Kidney (tissue), 14 donors: ENCODE results near the gene EIF3K. TPM values are rescaled to one million over a fixed set of nuclear protein-coding genes. Genes with fewer than 3 reads are reported as not detected.

ENCODE experiments used
- DNase-seq, 5 donors: peaks; one replicate each; pipeline ENCODE4 v3.0.0-alpha.2; 2013 to 2020
- FAIRE-seq: peaks from 2 replicates; lab custom pipeline; 2012; peaks lifted over from hg19 to GRCh38; lab: Jason Lieb, UNC
- H3K27ac ChIP-seq, 2 donors: one replicate each; pipeline ENCODE4 v1.7.0; 2013; ENCODE audit warnings: low read depth in 2 of 2, low read length in 2 of 2, inconsistent platforms in 1 of 2
- H3K27me3 ChIP-seq: one replicate; pipeline ENCODE4 v1.7.1; 2013; ENCODE audit warnings: low read length, inconsistent platforms; ENCODE audit not compliant: control insufficient read depth, insufficient read depth
- H3K36me3 ChIP-seq, 3 donors: one replicate each; pipeline versions ENCODE4 v1.7.0 to v1.7.1; 2013; ENCODE audit warnings: low read length in 3 of 3, control low read depth in 1 of 3, inconsistent platforms in 1 of 3; ENCODE audit not compliant: insufficient read depth in 3 of 3, control insufficient read depth in 2 of 3
- H3K4me1 ChIP-seq, 3 donors: one replicate each; pipeline versions ENCODE4 v1.7.0 to v1.7.1; 2013; ENCODE audit warnings: low read length in 3 of 3, inconsistent platforms in 1 of 3, low read depth in 1 of 3; ENCODE audit not compliant: control insufficient read depth in 2 of 3, insufficient read depth in 2 of 3
- H3K4me3 ChIP-seq, 3 donors: one replicate each; pipeline versions ENCODE4 v1.7.0 to v1.8.1; 2013; ENCODE audit warnings: low read length in 3 of 3, control low read depth in 1 of 3, inconsistent platforms in 1 of 3
- H3K9ac ChIP-seq, 3 donors: one replicate each; pipeline versions ENCODE4 v1.7.0 to v1.7.1; 2013; ENCODE audit warnings: low read length in 3 of 3, control low read depth in 1 of 3, inconsistent platforms in 1 of 3
- H3K9me3 ChIP-seq, 3 donors: one replicate each; pipeline versions ENCODE4 v1.7.0 to v1.7.1; 2013; ENCODE audit warnings: low read length in 3 of 3, control low read depth in 1 of 3, inconsistent platforms in 1 of 3; ENCODE audit not compliant: control insufficient read depth in 2 of 3, insufficient read depth in 1 of 3
- intact Hi-C: fragments of 100-400 bp; cut with DNase I; formaldehyde crosslinking; loops from one replicate; pipeline ENCODE4 v1.11.1; 2022
- polyA plus RNA-seq: library from polyadenylated mRNA; stranded (reverse); fragments of 350-450 nt; fragmentation: Illumina TruSeq; extraction: RNeasy Lipid Tissue Mini Kit (QIAGEN cat#74804); gene quantifications from one replicate; pipeline ENCODE4 v1.2.3, GENCODE V29; 2014; ENCODE audit warnings: low read depth, low replicate concordance; ENCODE audit not compliant: insufficient read depth
- total RNA-seq: library from RNA; stranded (reverse); fragmentation: NEBNext Ultra II Directional; extraction: Animal tissue kit (Norgen Biotek cat#: 25700); gene quantifications from one replicate; pipeline ENCODE4 v1.2.1, GENCODE V29; 2021
- TF ChIP-seq, protein P1 (sequence below): IDR thresholded peaks from 3 replicates; pipeline ENCODE4 v1.5.1; 2012; ENCODE audit warnings: mild to moderate bottlenecking, moderate library complexity, borderline replicate concordance; ENCODE audit not compliant: insufficient read depth; ENCODE audit errors: extremely low read depth
- donor health status: control.
- donor health status: control.
- donor health status: control.
- donor health status: control.
- donor health status: control.
- donor health status: DM: yes; HTN: yes; CAD: no.
- donor health status: Normal renal cell carcinoma (clear cell type).

EIF3K gene
- total and polyA plus RNA-seq, 2 donors from 2014 or later = 259 to 723 TPM

DNA sequence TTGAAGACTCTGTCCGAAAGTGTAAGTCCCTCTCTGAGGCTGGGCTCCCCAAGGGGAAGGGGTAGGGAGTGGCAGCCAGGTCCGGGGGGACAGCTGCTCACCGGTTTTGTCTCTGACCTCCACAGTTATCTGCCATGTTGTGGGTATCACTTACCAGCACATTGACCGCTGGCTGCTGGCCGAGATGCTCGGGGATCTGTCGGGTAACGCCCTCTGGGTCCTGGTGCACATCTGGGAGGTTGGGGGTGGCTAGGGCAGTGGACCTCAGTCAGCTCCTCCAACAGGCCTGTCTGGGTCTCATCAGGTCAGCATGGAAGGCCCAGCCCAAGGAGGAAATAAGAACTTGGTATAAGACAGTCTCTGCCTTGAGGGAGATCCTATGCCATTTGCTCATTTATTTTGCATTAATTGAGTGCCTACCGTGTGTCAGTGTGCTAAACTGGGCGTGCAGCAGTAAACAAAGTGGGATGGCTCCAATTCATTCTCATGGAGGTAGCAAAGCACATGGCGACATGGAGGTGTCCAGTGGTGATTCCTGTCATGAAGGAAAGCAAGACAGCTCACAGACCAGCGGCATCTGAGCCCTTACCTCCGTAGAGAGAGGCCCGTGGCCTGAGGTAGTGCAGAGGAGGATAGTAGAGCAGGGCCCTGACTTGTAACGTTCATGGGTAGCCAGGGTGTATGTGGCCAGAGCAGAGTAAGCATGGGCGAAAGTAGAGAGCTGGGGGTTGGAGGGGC, 13.7 kb downstream of the EIF3K start:
- no peaks in the 10 kb centered on the region for H3K27me3 ChIP-seq
- H3K9me3 ChIP-seq = no peaks in the 10 kb centered on the region
- H3K4me1 ChIP-seq = peaks cover 0 to 8% (median 0%) of the 10 kb centered on the region in 3 donors
- peaks cover 2 to 23% (median 9%) of the 10 kb centered on the region in 3 donors for H3K36me3 ChIP-seq
- FAIRE-seq = no peak
- DNase-seq = no peak
- H3K27ac ChIP-seq = no peak overlapping the region
- TF ChIP-seq, protein P1, sequence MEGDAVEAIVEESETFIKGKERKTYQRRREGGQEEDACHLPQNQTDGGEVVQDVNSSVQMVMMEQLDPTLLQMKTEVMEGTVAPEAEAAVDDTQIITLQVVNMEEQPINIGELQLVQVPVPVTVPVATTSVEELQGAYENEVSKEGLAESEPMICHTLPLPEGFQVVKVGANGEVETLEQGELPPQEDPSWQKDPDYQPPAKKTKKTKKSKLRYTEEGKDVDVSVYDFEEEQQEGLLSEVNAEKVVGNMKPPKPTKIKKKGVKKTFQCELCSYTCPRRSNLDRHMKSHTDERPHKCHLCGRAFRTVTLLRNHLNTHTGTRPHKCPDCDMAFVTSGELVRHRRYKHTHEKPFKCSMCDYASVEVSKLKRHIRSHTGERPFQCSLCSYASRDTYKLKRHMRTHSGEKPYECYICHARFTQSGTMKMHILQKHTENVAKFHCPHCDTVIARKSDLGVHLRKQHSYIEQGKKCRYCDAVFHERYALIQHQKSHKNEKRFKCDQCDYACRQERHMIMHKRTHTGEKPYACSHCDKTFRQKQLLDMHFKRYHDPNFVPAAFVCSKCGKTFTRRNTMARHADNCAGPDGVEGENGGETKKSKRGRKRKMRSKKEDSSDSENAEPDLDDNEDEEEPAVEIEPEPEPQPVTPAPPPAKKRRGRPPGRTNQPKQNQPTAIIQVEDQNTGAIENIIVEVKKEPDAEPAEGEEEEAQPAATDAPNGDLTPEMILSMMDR = no peak
- no peak overlapping the region for H3K9ac ChIP-seq
- H3K4me3 ChIP-seq = no peak overlapping the region
- intact Hi-C loops = no loop called here

DNA sequence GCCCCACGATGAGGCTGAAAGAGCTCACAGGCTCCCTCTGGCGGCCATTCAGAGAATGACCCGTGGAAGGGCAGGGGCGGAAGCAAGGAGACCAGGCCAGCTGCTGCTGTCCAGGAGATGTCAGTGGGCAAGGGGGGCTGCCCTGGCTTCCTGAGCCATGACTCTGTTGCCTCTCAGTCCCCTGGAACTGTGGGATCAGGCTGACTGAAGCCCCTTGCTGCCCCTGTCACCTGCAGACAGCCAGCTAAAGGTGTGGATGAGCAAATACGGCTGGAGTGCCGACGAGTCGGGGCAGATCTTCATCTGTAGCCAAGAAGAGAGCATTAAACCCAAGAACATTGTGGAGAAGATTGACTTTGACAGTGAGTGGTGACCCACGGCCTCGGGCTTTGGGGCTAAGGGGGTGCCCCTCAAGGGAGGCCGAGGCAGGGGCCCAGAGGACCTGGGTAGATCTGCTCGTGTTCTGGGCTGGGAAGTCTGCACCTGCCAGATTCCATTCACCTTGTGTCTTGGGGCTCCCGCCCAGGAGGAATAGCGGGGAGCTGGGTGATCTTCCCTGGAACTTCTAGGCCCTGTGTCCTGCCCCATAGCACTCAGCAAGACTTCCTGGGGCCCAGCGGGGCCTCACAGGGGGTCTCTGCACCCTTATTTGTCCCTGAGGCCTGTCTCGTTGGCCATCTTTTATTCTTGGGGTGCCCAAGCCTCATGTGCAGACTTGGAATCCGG, 15.9 kb downstream of the EIF3K start:
- H3K27ac ChIP-seq = peak overlapping the region in 1 of 2 donors; percentile 2
- peaks cover 2 to 18% (median 5%) of the 10 kb centered on the region in 3 donors for H3K36me3 ChIP-seq
- FAIRE-seq (no peak), DNase-seq (peak; percentile 82 to 88 (median 85))
- TF ChIP-seq, protein P1 = peak; percentile 93
- intact Hi-C loops = no loop called here
- H3K9me3 ChIP-seq = no peaks in the 10 kb centered on the region
- peaks cover 0 to 8% (median 0%) of the 10 kb centered on the region in 3 donors for H3K4me1 ChIP-seq
- no peak overlapping the region for H3K9ac ChIP-seq
- no peaks in the 10 kb centered on the region for H3K27me3 ChIP-seq
- no peak overlapping the region for H3K4me3 ChIP-seq

DNA sequence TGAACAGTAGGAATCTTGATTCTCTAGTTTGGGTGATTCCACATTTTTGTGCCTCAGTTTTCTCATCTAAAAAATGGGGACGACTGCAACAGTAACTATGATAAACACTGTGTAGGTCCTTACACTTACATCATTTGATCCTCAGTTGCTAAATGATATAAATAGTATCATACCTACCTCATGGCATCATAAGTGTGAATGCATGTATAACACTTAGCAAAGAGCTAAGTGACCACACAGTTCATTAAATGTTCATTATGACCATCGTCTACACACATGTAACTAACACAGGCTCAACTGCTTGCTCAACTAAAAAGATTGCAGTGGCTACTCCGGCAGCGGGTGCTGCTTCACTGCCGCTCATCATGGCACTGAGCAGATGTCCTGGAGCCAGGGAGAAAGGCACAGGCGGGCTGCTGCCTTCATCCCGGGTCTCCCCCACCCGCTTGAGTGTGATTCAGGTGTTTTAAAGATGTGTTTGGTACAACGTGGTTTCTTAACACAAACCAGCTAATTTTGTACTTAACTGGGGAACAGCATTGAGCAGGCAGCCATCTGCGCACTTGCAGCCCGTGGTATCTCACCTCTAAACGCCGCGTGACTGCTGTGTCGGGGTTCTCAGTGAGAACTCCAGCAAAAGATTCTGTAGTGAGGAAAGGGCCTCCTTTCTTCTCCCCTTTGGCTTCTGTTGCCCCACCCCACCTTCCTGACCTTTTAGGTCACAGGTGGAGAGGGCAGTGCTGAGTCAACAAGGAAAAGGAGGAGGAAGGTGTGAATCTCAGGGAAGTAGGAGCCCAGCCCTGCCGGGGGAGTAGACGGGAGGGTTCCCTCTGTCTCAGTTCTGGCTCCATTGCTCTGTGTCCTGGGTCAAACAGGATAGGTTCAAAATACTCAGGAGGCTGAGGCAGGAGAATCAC, 16.8 kb downstream of the EIF3K start:
- no peaks in the 10 kb centered on the region for H3K27me3 ChIP-seq
- no peak overlapping the region for H3K9ac ChIP-seq
- FAIRE-seq (no peak), DNase-seq (no peak)
- no peak overlapping the region for H3K27ac ChIP-seq
- H3K36me3 ChIP-seq = peaks cover 2 to 18% (median 5%) of the 10 kb centered on the region in 3 donors
- H3K9me3 ChIP-seq = no peaks in the 10 kb centered on the region
- no peak overlapping the region for H3K4me3 ChIP-seq
- TF ChIP-seq, protein P1 = no peak
- intact Hi-C loops = no loop called here
- H3K4me1 ChIP-seq = peaks cover 0 to 8% (median 0%) of the 10 kb centered on the region in 3 donors
